HG02588 (cell line): Measurements from ENCODE around the gene ESAM.
"Not testable (repeated sequence)": the region's sequence is repeated elsewhere in the genome, so short reads cannot be mapped to it uniquely, and the experiment has no call there.

ENCODE experiments used
- ATAC-seq: cut with Tn5 transposase; IDR thresholded peaks from one replicate; pipeline ENCODE4 v1.9.1; 2021; ENCODE audit warnings: mild to moderate bottlenecking, moderate library complexity; ENCODE audit not compliant: unreplicated experiment

Gene ESAM

GRCh38 chr11:124776865-124777645 lies 15.0 kb upstream of the ESAM start:
- no peak for ATAC-seq

GRCh38 chr11:124770959-124771358 lies 8.9 kb upstream of the ESAM start:
- not testable (repeated sequence) for ATAC-seq

- ATAC-seq: no peak
These were observed 8.0 kb upstream of the ESAM start for GRCh38 chr11:124769806-124770774.

GRCh38 chr11:124768914-124769313 lies 6.8 kb upstream of the ESAM start:
- ATAC-seq: no peak

GRCh38 chr11:124766156-124766555 lies 4.1 kb upstream of the ESAM start:
- no peak for ATAC-seq

- no peak for ATAC-seq
These were observed 1.3 kb upstream of the ESAM start for GRCh38 chr11:124763156-124763947.

- ATAC-seq: peak; percentile 7
These were observed 600 bp upstream of the ESAM start for GRCh38 chr11:124762624-124763155.

- no peak for ATAC-seq
These were observed 587 bp downstream of the ESAM start for GRCh38 chr11:124761301-124762104.

- no peak for ATAC-seq
These were observed 1.3 kb downstream of the ESAM start for GRCh38 chr11:124760806-124761205.

GRCh38 chr11:124760205-124760652 lies 1.9 kb downstream of the ESAM start:
- ATAC-seq: peak; percentile 23

- ATAC-seq: no peak
These were observed 2.6 kb downstream of the ESAM start for GRCh38 chr11:124759266-124760204.

GRCh38 chr11:124758355-124759265 lies 3.5 kb downstream of the ESAM start:
- ATAC-seq: peak; percentile 49

- ATAC-seq: no peak
These were observed 4.8 kb downstream of the ESAM start for GRCh38 chr11:124757320-124757719.

- ATAC-seq: no peak
These were observed 5.3 kb downstream of the ESAM start for GRCh38 chr11:124756753-124757227.

- no peak for ATAC-seq
These were observed 5.9 kb downstream of the ESAM start for GRCh38 chr11:124756033-124756752.

GRCh38 chr11:124754710-124755109 lies 7.4 kb downstream of the ESAM start:
- ATAC-seq: no peak

GRCh38 chr11:124754309-124754708 lies 7.8 kb downstream of the ESAM start:
- no peak for ATAC-seq
